GM18951 (cell line): ENCODE results near the gene CENPM.

ENCODE experiments used
- POLR2A ChIP-seq: IDR thresholded peaks from 4 replicates; pipeline ENCODE4 v1.6.1; 2011; ENCODE audit warnings: mild to moderate bottlenecking; ENCODE audit not compliant: insufficient read length, insufficient read depth; ENCODE audit errors: extremely low read depth
- in situ Hi-C: fragments of 300-500 bp; cut with MboI; formaldehyde crosslinking; loops from one replicate; pipeline ENCODE4 v1.12.0; 2022; ENCODE audit warnings: low sequenced_read_pairs, mixed read lengths, inconsistent platforms; ENCODE audit not compliant: unreplicated experiment

CENPM gene

DNA sequence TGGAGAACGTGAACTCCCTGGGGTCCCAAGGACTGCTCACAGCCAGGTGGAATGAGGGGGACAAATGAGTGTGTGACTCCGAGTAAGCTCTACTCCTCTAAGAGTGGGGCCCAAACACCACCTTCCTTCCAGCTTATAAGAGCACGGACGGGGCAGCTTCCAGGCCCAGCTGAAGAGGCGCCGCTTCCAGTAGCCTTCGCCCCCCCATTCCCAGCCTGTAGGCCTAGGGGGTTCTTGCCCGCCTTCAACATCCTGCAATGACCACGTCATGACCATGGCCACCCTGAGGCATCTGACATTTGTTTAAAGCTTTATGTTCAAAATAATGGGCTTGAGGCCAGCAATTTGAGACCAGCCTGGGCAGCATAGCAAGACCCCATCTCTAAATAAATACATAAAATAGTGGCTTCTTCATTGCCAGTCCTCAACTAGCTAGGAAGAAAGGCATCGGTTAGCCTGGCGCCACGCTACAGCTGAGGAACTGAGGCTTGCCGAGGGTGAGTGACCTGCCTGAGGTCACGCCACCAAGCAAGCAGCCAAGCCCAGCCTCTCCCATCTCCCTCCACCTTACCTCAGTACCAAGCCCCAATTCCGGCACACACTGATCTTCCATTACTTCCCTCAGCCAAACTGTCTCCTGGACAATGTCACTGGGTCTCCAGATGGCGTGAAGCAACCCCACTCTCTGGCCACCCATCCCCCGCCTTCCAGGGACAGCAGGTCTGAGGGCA, 12.5 kb downstream of the CENPM start:
- in situ Hi-C loops = no loop called here
- no peak for TF ChIP-seq POLR2A

- TF ChIP-seq POLR2A = no peak
- in situ Hi-C loops = no loop called here
Measured at GRCh38 chr22:41933411-41934177, 13.4 kb downstream of the CENPM start.

DNA sequence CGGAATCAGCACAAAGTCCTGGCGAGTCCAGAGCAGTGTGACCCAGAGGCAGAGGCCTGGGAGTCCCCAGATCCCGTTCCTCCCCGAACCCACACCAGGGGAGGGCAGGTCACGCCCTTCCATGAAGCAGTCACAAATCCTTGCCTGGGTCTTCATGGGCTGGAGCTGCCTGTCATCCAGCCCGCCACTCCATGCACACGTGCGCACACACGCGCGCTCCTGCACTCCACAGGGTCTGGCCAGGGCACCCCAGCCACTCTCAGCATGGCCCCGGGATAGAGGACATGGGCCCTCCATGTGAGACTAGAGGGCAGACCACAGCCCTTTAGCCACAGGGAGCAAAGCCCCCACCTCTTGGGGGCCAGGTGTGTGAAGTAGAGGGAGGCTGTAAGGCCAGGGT, 14.6 kb downstream of the CENPM start:
- in situ Hi-C loops = no loop called here
- peak; percentile 15 for TF ChIP-seq POLR2A

- in situ Hi-C loops = no loop called here
- TF ChIP-seq POLR2A = peak; percentile 37
Measured at GRCh38 chr22:41931701-41932269, 15.2 kb downstream of the CENPM start.

- in situ Hi-C loops = no loop called here
- no peak for TF ChIP-seq POLR2A
Measured at GRCh38 chr22:41929418-41929810, 17.5 kb downstream of the CENPM start.

DNA sequence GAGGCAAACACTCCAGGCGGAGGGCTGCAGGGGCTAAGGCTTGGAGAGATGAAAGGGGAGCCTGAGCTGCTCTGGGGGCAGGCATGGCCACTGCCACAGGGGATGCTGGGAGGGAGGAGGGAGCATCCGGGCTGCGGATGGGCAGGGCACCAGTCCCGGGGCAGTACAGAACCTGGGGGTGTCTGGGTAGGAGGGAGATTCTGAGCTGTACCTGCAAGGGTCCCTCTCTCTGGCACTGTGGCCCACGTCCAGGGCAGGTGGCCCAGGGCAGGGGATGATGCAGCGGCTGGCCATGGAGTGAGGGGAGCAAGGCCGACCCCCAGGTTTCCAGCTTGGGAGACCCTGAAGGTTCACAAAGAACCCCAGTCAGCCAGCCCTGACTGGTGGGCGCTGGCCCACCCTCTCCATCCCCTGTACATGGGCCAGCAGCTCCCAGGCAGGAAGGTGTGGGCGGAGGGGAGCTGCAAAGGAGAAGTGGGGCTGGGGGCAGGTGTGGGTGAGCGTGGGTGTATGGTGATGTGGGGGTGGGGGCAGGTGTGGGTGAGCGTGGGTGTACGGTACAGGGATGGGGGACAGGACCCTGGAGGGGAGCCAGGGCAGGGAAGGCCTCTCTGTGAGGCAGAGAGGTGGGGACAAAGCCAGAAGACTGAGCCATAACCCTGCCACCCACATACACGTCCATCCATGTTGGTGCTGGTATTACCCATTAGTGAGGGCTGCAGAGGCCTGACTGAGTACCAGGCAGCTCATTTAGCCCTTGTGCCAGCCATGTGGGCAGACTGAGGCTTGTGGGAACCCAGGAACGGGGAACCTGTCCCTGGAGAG, 18.1 kb downstream of the CENPM start:
- in situ Hi-C loops = no loop called here
- peak; percentile 15 for TF ChIP-seq POLR2A

DNA sequence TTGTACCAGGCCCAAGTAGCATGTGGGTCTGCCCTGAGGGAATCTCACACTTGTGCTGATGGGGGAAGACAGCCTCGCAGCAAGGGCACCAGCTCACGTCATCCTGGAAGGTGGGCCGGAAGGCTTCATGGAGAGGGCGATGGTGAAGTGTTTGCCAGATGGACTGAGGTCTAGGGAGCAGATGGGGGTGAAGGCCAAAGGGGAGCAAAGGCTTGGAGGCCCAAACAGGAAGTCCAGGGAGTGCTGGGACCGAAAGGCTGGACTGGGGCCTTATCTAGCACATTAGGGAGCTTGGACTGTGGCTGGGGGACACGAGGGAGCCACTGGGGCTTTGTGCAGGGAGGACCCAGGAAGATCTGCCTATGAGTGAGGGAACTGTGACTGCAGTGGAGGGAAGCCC, 19.1 kb downstream of the CENPM start:
- in situ Hi-C loops = no loop called here
- peak; percentile 21 for TF ChIP-seq POLR2A

GRCh38 chr22:41925783-41926460, 21.0 kb downstream of the CENPM start:
- in situ Hi-C loops = no loop called here
- peak; percentile 44 for TF ChIP-seq POLR2A

DNA sequence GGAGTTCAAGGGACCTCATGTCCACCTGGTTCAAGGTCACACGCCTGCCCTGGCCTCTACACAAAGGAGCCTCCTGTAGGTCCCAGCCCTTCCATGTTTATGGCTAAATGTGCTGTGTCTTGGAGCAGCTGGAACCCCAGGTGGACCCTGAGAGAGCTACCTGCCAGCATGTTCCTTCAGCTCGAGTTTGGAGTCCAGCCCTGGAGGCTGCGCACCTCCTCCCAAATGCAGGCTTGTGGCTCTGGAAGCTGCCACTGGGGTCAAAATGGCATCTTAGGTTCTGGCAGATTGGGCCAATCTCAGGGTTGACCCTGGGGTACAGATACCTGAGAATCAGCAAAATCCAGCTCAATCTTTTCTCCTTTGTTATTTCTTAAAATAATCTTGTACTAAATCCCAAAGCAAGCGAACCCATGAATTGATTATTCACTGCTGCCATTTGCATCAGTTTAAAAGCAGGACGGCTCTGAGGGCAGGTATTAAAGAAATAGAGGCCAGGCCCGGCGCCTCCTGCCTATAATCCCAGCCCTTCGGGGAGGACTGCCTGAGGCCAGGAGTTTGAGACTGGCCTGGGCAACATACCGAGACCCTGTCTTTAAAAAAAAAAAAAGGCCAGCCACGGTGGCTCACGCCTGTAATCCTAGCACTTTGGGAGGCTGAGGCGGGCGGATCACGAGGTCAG, 23.2 kb downstream of the CENPM start:
- TF ChIP-seq POLR2A = no peak
- in situ Hi-C loops = no loop called here

DNA sequence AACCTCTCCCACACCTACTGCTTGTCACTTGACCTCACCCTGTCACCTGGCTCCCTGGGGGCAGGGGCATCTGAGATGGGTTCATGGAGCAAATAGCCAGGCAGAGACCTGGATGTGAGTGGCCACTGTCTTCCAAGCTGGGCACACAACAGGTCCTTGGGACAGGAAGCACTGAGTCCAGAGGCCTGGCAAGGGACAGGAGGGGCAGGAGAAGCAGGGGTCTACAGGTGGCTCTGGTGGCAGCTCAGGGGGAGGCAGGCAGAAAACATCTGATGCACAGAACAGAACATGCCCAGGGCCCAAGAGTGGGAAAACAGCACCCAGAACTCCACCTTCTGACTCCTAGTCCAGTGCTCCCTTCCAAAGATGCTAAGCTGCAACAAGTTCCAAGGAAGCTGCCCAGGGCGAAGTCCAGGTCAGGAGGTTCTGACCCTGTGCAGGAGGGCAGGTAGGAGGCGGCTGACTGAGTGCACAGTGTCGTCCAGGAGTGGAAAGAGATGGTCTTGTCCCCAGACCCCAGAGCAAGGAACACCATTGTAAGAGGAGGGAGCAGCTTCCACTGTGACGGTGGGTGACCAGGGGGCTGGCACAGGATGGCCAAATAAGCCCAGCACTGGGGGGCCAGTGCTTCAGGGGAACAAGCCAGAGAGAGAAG, 23.9 kb downstream of the CENPM start:
- in situ Hi-C loops = no loop called here
- TF ChIP-seq POLR2A = no peak

DNA sequence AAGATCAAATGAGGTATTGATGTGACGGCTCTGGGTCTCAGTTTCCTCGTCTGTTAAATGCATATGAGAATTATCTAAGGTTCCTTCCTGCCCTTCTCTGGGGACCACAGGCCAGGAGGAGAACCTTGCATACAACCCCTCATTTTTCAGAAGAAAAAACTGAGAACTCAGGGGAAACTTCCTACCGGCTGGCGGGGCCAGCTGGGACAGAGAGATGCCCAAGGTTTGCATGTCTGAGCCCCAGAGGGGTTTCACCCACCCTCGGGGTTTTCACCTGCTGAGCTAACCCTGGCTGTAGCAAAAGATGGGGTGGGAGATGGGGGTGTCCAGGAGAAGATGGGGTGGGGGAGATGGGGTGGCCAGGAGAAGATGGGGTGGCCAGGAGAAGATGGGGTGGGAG, 24.6 kb downstream of the CENPM start:
- in situ Hi-C loops = no loop called here
- TF ChIP-seq POLR2A = no peak
